H4 (cell line): ENCODE results near the gene SC5D. TPM values are rescaled to one million over a fixed set of nuclear protein-coding genes. Genes with fewer than 3 reads are reported as not detected.

Experiments
- DNase-seq: peaks from one replicate; pipeline ENCODE4 v3.0.0-alpha.2; 2015; ENCODE audit warnings: low spot score
- total RNA-seq: library from RNA; depleted of rRNA; stranded (reverse); fragments of >200 nt; shearing (Covaris generic); gene quantifications from 2 replicates; pipeline ENCODE4 v1.2.3, GENCODE V29; 2014; rRNA removed

Gene SC5D
- 42.0 and 46.9 TPM in 2 replicates for total RNA-seq

GRCh38 chr11:121292495-121293287, at the start of gene SC5D:
TSS of gene SC5D (plus strand) at chr11:121292771. CDS start at chr11:121303376, 10,605 bp downstream.
- DNase-seq = peak; percentile 90

DNA sequence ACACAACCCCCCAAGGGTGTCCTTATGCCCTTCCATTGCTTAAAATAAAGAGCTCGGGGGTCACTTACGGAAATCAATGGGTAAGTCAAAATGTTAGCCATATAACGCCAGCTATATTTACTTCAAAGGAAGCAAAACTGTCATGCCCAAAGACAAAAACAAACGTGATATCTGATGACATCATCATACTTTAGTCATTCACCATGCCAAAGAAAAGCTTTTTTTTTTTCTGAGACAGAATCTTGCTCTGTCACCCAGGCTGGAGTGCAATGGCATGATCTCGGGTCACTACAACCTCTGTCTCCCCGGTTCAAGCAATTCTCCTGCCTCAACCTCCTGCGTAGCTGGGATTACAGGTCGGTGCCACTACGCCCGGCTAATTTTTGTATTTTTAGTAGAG, 47.7 kb upstream of the SC5D start:
- DNase-seq = no peak

GRCh38 chr11:121246021-121246768, 46.4 kb upstream of the SC5D start:
- no peak for DNase-seq

GRCh38 chr11:121246769-121247035, 45.9 kb upstream of the SC5D start:
- DNase-seq = no peak

- DNase-seq = no peak
These were observed 44.1 kb upstream of the SC5D start for GRCh38 chr11:121248496-121248895.

GRCh38 chr11:121249039-121249663, 43.4 kb upstream of the SC5D start:
- DNase-seq = peak; percentile 66

- DNase-seq = peak; percentile 64
These were observed 41.7 kb upstream of the SC5D start for GRCh38 chr11:121250843-121251242.

DNA sequence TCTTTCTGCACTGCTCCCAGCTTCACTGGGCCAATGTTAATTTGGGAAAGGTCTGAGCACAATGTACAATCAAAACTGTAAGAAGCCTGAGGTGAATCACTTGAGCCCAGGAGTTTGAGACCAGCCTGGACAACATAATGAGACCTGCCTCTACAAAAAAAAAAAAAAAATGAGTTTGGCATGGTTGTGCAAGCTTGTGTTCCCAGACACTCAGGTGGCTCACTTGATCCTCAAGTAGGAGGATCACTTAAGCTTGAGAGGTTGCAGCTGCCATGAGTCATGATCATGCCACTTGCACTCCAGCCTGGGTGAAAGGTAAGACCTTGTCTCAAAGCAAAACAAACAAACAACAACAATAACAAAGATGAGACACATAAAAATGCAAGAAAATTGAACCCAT, 38.6 kb upstream of the SC5D start:
- DNase-seq = no peak

DNA sequence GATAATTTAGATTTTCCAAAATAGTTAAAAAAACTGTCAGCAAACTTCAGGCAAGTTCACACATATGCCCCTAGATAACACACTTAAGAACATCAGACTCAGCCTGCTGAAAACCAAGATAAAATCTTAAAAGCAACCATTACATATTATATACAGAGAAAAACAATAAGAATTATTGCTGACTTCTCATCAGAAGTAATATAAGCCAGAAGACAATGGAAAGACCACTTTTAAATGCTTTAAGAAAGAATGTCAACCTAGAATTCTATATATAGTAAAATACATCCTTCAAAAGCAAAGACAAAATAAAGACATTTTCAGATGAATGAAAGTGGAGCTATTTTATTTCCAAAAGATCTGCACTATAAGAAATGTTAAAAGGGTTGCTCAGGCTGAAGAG, 37.8 kb upstream of the SC5D start:
- no peak for DNase-seq

DNA sequence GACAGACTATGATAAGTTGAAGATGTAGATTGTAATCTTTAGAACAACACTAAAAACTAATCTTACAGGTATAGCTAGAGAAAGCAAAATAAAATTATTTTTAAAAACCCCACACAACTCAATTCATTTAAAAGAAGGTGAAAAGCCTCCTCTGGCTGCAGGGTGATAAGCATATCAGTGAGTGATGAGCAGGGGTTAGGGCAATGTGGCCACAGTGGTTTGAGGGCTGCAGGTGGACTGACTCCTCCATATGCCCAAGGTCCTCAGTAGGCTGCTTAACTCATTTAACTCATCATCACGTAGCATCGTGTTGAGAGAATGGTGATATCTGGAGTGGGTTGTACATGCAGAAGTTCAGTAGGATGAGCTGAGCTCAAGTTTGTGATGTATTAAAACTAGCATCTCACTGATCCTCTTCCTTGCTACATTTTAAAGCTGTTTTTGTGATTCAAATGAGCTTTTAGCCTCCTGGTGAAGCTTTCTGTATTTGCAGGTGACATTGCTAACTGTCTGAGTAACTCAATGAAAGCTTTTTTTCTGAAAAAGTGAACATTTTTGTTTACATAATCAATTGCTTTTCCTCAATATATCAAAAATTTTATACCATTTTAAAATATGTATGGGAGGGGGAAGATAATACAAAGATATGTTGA, 37.0 kb upstream of the SC5D start:
- no peak for DNase-seq

DNA sequence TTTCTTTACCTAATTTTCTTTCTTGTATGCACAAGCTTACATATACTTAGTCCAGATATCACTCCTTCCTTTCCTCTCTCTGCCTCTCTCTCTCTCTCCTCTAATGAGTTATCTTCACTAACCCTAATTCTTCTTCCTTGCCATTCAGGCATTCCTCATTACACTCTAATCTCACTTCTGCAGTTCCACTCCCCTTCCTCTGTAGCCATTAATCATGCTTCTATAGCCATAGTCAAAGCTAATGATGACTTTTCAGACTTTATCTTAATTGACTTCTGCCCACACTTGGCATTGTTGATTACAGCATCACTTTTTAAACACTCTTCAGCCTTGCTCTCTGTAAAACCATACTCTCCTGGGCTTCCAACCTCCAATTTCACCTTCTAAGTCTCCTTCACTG, 35.3 kb upstream of the SC5D start:
- DNase-seq = no peak

- no peak for DNase-seq
These were observed 34.6 kb upstream of the SC5D start for GRCh38 chr11:121257976-121258375.

GRCh38 chr11:121265586-121265985, 27.0 kb upstream of the SC5D start:
- no peak for DNase-seq

DNA sequence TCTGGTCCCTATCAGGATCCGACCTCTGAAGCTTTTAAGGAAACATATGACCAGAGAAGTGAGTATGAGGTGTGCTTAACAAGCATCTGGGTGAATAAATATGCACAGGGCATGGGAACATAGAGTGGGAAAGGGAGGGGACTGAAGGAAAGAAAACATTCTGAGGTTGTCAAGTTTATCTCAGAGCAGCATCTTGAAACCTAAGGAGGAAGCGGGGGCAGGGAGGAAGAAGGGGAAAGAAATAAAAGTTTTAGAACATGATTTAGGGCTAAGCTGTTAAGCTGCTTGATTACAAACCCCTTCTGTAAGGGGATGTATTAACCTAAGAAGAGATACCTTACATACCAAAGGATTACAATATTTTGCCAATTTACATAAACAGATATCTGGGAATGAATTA, 24.0 kb upstream of the SC5D start:
- no peak for DNase-seq

DNA sequence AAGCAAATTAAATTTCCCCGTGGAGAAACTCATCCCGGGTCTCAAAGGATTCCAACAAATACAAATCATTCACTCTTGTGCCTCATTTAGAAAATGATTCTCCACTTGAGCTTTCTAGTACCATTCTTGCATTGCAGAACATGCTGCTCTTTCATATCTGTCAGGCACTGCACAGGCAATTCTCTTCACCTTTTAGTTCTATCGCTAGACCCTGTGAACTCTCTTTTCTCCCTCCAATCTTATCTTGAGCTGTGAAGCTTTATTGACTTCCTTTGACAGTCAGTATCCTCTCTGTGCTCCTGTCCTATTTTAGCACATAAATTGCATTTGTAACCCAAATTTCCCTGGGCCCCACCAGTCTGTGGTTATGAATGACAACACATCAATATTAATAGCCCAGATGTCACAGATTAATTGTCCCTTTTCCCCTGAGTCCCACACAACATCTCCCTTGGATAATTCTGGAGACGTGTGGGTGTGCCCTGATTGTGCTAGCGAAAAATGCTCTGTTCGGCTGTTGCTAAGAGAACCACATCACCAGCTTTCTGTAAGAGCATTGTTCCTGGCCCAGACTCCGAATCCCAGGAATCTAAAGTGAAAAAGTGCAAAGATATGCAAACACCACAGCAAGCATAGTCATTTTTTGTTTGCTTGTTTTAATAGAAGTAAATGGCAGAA, 22.4 kb upstream of the SC5D start:
- no peak for DNase-seq

GRCh38 chr11:121274332-121274991, 18.1 kb upstream of the SC5D start:
- DNase-seq = no peak

DNA sequence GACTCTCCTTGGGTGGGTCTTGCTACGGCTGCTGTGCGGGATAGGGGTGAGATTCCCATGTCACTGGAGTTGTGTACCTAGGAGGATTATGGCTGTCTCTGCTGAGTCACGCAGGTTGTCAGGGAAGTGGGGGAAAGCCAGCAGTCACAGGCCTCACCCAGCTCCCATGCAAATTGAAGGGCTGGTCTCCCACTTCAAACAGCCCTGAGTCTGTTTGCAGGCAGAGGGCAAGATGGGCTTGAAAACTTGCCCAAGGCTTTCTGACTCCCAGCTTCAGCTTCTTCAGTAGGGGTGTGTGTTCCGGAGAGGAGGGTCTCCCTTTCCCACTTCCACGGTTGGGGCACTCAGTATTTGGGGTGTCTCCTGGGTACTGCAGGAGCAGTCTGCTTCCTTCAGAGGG, 10.9 kb upstream of the SC5D start:
- no peak for DNase-seq

DNA sequence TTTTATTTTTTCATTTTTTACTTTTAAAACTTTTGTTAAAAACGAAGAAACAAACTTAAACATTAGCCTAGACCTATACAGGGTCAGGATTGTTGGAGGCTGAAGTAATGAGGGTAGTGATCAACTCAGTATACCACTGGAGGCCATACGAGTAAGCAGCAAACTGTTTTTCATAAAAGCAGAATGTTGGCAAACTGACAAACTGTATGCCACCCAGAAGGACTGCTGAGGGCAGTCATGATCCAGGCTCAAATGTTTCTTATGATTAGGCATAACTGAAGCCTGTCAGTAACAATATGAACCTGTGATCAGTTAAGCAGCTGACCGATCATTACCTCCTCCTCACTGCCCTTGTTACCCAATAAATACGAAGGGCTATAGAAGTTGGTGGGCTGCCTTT, 10.2 kb upstream of the SC5D start:
- peak; percentile 13 for DNase-seq

DNA sequence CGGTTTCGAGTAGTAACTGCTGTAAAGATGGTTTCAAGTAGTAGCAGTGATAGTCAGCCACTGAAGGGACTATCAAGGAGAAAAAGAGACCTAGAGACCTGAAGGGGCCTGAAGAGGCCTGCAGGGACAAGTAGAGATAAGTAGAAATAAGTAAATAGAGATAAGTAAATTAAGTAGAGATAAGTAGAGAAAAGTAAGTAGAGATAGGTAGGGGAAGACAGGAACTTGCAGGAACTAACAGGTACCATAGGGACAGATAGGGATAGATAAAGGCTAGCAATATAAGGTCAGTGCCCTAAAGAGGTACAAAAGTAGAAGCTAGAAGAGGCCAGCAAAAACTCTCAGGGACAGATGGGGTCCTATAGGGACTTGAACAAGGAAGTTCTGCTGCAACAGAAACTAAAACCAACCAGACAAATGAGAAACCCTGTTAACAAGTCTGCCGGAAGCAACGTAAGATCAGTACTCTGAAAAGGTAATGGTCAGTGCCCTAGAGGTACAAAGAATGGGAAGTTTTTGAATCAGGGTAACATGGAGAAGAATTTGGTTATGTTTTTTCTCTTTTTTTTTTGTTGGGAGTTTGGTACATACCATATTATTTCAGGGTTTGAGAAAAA, 9.6 kb upstream of the SC5D start:
- no peak for DNase-seq

GRCh38 chr11:121291319-121291718, 1.3 kb upstream of the SC5D start:
- no peak for DNase-seq
